ENCODE results near the gene LRRC26.

Gene LRRC26

GRCh38 chr9:137189297-137190295, 19.7 kb upstream of the LRRC26 start:
- no peaks in the 10 kb centered on the region for H3K9me3 ChIP-seq (ENCODE audit: control insufficient read depth, insufficient read depth, low read length)
- H3K27me3 ChIP-seq (ENCODE audit: control insufficient read depth, low read length), result no peaks in the 10 kb centered on the region
- H3K4me1 ChIP-seq (ENCODE audit: control insufficient read depth, low read length), result peaks cover 29% of the 10 kb centered on the region
- peaks cover 49% of the 10 kb centered on the region for H3K36me3 ChIP-seq (ENCODE audit: control insufficient read depth, low read length)
- no peaks in the 10 kb centered on the region for H3F3A ChIP-seq (ENCODE audit: control insufficient read depth, insufficient read depth)
- peak overlapping the region; percentile 95 for H3K4me3 ChIP-seq (ENCODE audit: low read length)
- peaks cover 59% of the 10 kb centered on the region for H3K79me2 ChIP-seq (ENCODE audit: control insufficient read depth, low read length)
- peak overlapping the region; percentile 83 for H3K27ac ChIP-seq (ENCODE audit: low read depth, low read length)
- peak overlapping the region; percentile 72 for H3K4me2 ChIP-seq (ENCODE audit: low read length)
- no peaks in the 10 kb centered on the region for H3K9me2 ChIP-seq (replicated peaks; ENCODE audit: control insufficient read depth, low read length)
- TF ChIP-seq CTCF (IDR thresholded peaks at IDR 0.05; ENCODE audit: low read depth, low read length, poor library complexity, severe bottlenecking), result no peak
- TF ChIP-seq EZH2phosphoT487 (IDR thresholded peaks at IDR 0.05; ENCODE audit: borderline replicate concordance, low read length), result no peak
- no peaks in the 10 kb centered on the region for H4K20me1 ChIP-seq (ENCODE audit: control insufficient read depth, insufficient read depth, low read depth, low read length)

GRCh38 chr9:137188490-137189296, 18.8 kb upstream of the LRRC26 start, which contains the start of the genes ANAPC2 and SSNA1:
ANAPC2 (minus strand) TSS chr9:137188560; CDS start chr9:137188532, 28 bp downstream.
SSNA1 (plus strand) TSS chr9:137188676; CDS start chr9:137188727, 51 bp downstream.
- TF ChIP-seq CTCF (IDR thresholded peaks at IDR 0.05; ENCODE audit: low read depth, low read length, poor library complexity, severe bottlenecking), result peak; percentile 70
- TF ChIP-seq EZH2phosphoT487 (IDR thresholded peaks at IDR 0.05; ENCODE audit: borderline replicate concordance, low read length), result no peak
- Histone ChIP-seq H3F3A (ENCODE audit: control insufficient read depth, insufficient read depth) (no peaks in the 10 kb centered on the region), H3K4me1 (ENCODE audit: control insufficient read depth, low read length) (peaks cover 29% of the 10 kb centered on the region), H3K4me2 (ENCODE audit: low read length) (peak within 1 kb of the TSS; percentile 72), H3K4me3 (ENCODE audit: low read length) (peak within 1 kb of the TSS; percentile 95), H3K27ac (ENCODE audit: low read depth, low read length) (peak within 1 kb of the TSS; percentile 83), H3K79me2 (ENCODE audit: control insufficient read depth, low read length) (peaks cover 59% of the 10 kb centered on the region), H3K9me3 (ENCODE audit: control insufficient read depth, insufficient read depth, low read length) (no peaks in the 10 kb centered on the region), H3K9me2 (replicated peaks; ENCODE audit: control insufficient read depth, low read length) (no peaks in the 10 kb centered on the region), H4K20me1 (ENCODE audit: control insufficient read depth, insufficient read depth, low read depth, low read length) (no peaks in the 10 kb centered on the region), H3K36me3 (ENCODE audit: control insufficient read depth, low read length) (peaks cover 52% of the 10 kb centered on the region), H3K27me3 (ENCODE audit: control insufficient read depth, low read length) (no peaks in the 10 kb centered on the region)

- Histone ChIP-seq H3K9me3 (ENCODE audit: control insufficient read depth, insufficient read depth, low read length) (no peaks in the 10 kb centered on the region), H3K9me2 (replicated peaks; ENCODE audit: control insufficient read depth, low read length) (no peaks in the 10 kb centered on the region), H3K4me2 (ENCODE audit: low read length) (peak overlapping the region; percentile 72), H3K79me2 (ENCODE audit: control insufficient read depth, low read length) (peaks cover 59% of the 10 kb centered on the region), H3K27me3 (ENCODE audit: control insufficient read depth, low read length) (no peaks in the 10 kb centered on the region), H4K20me1 (ENCODE audit: control insufficient read depth, insufficient read depth, low read depth, low read length) (no peaks in the 10 kb centered on the region), H3F3A (ENCODE audit: control insufficient read depth, insufficient read depth) (no peaks in the 10 kb centered on the region), H3K27ac (ENCODE audit: low read depth, low read length) (peak overlapping the region; percentile 83; the same call in 1 of the 2 replicates), H3K4me3 (ENCODE audit: low read length) (peak overlapping the region; percentile 95), H3K4me1 (ENCODE audit: control insufficient read depth, low read length) (peaks cover 29% of the 10 kb centered on the region), H3K36me3 (ENCODE audit: control insufficient read depth, low read length) (peaks cover 58% of the 10 kb centered on the region)
- TF ChIP-seq CTCF (IDR thresholded peaks at IDR 0.05; ENCODE audit: low read depth, low read length, poor library complexity, severe bottlenecking), result no peak
- TF ChIP-seq EZH2phosphoT487 (IDR thresholded peaks at IDR 0.05; ENCODE audit: borderline replicate concordance, low read length), result no peak
These were observed 18.2 kb upstream of the LRRC26 start for GRCh38 chr9:137188086-137188489.

Data from DOHH2 (cell line).